SHP77 (cell line): ENCODE measurements around the gene ICE1.
A peak's percentile ranks its signal among the peaks of the same experiment; 100 is the strongest.
"Not testable (repeated sequence)": the region's sequence is repeated elsewhere in the genome, so short reads cannot be mapped to it uniquely, and the experiment has no call there.

Experiments used
- DNase-seq, 2 experiments: peaks; one replicate each; lab custom pipeline; 2025; lab: John Stamatoyannopoulos, UW

Gene ICE1

DNA sequence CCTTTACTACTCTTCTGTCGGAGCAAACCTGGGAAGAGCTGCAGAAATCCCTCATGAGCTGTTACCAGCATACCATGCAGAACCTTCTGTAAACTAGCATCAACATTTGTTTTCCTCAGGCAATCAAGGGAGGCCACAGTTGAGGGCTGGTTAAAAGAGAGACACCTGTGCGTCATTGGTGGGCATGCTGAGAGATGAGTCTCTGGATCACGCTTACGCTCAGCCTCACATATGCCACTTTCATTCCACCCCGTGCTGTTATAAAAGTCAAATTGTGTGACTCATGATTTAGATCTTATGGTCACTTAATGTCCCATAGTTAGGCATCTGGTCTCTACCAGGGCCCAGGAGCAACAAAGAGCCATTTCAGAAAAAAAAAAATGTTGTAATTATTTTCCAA lies 18.1 kb upstream of the ICE1 start:
- DNase-seq, result no peak

DNA sequence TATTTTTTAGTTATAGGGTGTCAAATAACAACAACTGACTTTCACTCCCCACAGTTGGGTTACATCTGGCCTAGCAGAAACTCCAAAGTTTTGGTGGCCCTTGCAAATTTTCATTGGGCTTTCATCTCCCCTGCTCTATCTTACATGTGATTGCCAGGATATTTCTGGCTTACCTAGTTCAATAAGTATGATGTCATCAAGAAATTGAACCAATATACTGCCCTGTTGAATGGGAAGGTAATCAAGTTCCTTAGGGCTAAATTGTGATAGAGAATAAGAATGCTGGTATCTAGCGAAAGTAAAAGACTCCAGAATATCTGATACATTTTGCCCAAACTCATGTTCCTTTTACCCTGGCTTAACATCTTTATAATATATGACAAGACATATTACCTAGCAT lies 17.0 kb upstream of the ICE1 start:
- DNase-seq, result no peak

DNA sequence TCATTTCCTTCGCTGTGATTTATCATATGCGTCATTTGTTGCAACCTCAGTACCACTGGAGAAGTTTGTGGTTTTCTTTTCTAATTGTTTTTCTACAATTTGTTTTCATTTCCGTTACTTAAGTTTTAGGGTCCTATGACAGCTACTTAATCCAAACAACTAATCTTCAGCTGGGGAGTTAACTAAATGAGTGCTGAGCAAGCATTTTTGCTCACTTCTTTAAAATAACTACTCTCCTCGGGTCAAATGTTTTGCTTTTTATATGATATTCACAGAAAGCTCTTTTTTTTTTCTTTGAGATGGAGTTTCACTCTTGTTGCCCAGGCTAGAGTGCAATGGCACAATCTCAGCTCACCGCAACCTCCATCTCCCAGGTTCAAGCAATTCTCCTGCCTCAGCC lies 14.6 kb upstream of the ICE1 start:
- no peak for DNase-seq

DNA sequence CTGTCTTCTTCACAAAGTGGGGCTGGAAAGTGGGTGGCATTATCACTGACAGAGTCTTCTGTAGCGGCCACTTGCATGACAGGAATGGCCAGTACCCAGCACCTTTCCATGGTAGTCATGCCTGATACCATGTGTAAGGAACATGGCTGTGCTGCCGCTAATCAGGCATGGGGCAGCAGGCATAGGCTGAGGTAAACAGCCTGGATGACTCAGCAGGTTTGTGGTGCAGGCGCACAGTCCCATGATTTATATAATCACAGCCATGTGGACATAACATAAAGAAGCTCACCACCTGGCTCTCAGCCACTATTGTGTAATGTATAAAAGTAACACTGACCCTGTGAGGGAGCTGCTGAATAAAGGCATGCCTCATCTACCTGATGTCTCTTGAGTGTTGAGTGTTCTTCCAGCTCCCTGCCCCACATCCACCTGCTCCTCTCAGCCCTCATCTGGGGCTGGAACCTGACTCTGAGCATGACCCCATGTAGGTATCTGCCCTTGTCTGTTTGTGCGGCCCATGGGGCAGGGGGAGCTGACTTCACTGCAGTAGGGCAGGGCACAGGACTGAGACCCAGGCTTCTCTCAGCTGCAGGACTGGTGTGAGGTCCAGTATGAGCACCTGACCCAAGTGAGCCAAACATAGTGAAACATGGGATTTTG lies 13.2 kb upstream of the ICE1 start:
- DNase-seq, result peak in 1 of 2 experiments; percentile 13

DNA sequence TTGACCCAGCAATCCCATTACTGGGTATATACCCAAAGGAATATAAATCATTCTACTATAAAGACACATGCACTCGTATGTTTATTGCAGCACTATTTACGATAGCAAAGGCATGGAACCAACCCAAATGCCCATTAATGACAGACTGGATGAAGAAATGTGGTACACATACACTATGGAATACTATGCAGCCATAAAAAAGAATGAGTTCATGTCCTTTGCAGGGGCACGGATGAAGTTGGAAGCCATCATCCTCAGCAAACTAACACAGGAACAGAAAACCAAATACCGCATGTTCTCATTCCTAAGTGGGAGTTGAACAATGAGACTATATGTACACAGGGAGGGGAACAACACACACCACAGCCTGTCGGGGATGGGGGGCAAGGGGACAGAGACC lies 8.6 kb upstream of the ICE1 start:
- DNase-seq, result not testable (repeated sequence)

DNA sequence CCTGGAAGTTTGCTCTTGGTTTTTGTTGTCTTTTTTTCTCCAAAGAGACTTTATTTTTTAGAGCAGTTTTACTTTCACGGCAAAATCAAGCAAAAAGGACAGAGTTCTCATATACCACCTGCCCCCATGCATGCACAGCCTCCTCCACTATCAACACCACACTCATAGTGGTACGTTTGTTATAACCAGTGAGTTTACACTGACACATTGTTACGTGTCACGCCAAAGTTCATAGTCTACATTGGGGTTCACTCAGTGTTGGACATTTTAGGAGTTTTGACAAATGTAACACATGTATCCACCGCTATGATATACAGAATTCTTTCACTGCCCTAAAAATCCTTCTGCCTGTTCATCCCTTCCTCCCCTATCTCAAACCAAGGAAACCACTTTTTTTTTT lies 7.5 kb upstream of the ICE1 start:
- DNase-seq, result no peak

DNA sequence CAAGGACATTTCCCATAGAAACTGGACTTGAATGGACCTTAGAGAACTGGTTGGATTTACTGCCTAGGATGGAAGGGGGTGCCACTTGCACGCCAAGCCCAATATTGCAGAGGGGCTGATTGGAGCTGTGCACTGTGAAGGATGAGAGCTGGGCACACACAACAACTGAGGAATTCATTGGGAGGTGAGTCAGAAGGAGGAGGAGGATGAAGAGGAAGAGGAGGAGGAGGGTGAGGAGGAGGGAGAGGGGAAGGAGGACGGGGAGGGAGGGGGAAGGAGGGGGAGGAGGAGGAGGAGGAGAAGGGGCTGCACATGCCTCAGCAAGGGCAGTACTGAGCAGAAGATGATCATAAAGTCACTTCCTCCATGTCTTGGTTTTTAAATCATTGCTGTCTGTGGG lies 5.7 kb upstream of the ICE1 start:
- DNase-seq, result no peak

DNA sequence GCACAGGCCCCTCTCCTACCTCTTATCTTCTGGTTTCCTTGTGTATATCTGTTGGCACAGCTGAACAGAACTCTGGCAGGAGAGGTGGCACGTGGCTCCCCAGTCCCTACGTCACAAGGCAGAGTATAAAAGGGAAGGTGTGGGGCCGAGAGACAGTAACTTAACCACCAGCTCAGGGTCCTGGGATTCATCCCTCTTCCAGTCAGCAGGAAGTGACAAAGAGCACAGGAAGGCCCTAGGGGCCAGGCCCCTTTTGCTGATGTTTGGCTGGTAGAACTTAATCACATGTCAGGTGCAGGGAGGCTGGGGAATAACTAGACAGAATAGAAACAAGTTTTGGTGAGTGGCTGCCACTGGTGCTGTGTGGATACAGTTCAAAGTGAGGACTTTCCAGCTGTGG lies 4.5 kb upstream of the ICE1 start:
- DNase-seq, result no peak

DNA sequence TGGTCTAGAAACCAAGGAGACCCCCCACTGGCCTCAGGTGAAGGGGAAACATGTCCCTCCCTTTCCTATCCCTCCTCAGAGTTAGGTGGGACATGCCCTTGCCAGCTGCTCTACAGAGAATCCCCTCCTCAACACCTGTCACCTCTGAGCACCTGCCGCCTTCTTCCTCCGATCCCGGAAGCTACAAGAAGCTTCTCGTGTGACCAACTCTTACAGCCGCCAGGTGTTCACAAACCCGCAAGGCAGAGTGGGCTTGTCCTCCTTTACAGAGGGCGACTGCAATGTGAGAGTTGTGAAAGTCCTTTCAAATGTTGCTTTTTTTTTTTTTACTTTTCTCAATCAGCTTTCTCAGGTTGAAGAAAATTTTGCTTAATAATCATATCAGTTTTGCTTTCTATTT lies 3.7 kb upstream of the ICE1 start:
- DNase-seq, result peak in 1 of 2 experiments; percentile 48

DNA sequence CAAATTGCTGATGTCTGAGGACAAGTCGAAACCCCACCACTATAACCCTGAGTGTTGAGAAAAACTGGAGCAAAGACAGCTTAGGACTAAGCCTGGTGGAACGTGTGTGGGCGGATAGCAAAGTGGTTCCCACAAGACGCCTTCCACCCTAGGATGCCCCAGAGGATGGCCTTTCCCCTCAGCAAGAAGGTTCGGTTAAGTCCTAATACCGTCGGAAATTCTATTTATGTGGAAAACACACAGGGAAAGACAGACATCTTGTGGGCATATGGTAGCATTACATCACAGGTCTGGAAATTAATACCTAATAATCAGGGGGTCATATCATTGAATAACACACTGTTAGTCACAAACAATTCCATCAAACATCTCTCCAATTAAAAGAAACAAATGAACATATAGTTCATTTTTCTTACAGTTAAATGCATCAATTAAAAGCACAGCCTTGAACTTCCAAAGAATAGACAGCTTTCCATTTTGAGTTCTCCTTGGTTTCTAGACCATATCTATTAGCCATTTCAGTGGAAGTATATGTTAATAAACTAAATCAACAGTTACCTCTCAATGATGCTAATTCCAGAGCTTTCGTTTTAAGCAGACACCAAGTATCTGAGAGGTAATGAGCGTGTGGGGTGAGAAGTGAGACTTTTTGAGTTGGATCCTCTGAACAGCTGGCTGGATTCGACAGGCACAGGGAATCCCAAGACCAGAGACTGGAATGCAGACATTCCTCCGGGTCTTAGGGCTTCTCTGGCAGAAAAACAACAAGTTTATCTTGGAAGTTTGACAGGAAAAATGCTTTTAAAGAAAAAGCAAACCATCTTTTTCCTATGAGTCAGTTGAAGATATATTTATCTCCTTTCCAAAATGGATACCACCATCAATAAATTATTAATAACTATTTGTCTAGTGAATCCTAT lies 2.9 kb upstream of the ICE1 start:
- DNase-seq, result peak; percentile 30 to 61

DNA sequence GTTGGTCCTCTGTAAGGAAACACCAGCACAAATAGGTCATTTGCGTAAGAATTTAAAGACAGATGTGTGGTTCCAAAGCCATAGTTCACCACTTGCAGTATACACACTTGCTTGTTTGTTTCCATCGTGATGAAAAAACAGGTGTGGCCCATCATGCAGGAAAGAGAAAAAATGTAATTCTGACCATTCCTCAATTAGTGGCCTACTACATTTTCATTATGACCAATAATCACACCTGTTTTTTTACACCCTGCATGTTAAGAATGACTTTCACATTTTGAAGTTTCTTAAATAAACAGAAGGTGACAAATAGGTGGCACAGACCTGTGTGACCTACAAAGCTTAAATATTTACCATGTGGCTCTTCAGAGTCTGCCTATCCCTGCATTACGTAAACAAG lies 2.2 kb upstream of the ICE1 start:
- DNase-seq, result no peak

DNA sequence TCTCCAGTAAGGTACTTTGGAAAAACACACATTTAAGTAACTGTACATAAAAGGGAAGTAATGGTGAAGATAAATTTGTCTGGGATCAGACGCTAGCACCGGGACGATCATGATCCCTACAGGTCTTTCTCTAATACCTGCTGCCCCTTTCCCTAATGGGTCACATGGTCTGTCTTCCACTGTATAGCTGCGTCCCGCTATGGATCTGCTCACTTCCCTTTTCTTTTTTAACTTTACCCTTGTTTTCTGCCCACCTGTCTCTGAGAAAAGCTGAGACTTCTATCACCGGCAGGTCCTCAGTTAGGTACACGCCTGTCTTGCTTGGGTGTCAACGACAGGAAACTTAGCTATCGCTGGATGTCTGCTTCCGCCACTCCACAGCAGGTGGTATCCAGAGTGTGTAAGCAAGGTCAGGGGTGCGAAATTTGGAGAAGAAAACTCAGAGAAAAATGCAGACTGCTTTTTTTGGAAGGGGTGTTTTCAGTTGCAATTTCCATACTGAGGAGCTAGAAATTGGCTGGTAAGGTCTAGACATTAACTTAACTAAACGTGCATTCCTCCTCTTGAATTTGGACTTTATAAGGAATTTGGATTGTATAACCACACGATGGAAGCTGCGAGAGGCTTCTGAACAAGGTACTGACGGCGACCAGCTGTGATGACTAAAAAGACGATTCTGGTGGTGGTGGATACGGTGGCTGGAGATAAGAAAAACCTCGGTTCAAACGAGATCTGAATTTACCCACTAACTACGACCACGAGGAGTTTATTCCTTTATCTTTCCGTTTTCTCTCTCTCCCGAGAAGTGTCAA lies 1.1 kb upstream of the ICE1 start:
- peak; percentile 34 to 44 for DNase-seq

DNA sequence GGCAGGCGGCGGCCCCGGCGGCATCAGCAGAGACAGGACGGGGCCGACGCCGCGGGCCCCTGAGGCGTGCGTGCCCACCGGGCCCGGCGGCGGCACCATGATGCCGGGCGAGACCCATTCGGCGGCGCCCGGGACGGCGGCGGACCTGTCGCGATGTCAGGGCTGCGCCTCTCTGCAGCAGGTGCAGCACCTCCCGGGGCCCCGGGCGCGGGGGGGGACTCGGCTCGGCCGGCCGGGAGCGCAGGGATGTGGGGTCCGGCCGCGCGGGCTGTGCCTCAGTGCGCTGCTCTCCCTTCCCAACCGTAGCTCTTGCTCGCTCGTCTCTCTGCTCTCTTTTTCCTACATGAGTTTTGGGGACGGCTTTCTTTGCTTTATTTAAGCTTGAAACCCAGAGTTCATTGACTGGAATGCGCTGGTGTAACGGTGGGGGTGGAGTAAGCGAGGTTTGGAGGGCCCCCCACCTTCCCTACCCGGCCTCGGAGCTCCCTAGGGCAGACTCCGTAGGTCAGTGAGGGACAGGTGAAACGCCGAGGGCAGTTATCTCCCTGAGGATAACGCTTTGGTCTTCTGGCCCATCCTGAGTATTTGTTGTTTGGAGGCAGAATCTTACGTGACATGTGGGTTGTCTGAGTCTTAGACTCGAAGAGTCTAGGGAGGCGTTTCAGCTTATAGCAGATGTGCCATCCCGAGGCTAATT lies 490 bp downstream of the ICE1 start:
- DNase-seq, result peak in 1 of 2 experiments; percentile 40

DNA sequence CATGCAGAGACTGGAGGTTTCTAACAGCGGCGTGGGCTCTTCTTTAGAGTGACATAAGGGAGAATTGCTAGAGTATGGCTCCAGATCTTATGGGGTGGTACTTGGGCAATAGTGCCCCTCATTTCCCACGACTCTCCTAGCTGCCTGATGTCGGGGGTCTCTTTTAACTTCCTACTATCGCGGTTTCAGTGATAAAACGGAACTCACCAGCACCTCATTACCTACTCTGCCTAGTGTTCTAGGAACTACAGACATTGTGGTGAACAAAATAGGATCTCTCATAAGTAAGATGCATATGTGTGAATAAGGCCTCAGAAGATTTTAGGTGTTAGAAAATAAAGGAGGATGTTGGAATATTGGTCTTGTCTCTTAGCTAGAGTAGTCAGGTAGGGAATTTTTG lies 1.1 kb downstream of the ICE1 start:
- DNase-seq, result no peak

DNA sequence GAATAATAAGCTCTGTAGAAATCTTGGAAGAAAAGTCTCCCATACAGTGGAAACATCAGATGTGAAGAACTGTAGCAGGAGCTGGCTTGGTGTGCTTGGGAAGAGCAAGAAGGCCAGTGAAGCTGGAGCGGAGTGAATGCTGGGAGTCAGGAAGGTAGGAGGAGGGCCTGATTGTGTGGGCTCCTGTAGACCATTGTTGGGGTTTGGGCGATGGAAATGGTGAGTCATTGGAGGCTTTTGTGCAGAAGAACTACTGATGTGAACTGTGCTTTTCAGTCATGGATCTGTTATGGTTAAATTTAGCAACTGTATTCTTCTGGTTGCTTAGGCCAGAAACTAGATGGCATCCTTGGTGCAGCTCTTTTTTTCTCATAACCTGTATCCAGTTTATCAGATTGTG lies 2.3 kb downstream of the ICE1 start:
- DNase-seq, result no peak

DNA sequence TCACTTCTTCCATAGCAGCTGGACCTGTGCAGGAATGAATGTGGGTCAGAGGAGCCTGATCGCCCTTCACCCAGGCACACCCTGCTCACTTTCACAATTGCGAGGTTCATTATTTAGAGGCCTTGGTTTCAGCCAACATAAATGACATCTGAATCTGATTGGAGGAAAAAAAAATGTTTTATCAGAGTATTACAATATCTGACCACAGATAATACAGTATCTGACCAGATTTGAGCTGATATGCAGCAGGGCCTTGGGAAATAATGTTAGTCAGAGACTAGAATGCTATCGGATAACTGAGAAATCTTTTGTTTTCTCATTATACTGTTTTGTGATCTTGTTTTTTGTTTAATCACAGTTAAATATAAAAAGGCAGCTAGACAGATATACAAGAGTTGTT lies 7.7 kb downstream of the ICE1 start:
- no peak for DNase-seq

DNA sequence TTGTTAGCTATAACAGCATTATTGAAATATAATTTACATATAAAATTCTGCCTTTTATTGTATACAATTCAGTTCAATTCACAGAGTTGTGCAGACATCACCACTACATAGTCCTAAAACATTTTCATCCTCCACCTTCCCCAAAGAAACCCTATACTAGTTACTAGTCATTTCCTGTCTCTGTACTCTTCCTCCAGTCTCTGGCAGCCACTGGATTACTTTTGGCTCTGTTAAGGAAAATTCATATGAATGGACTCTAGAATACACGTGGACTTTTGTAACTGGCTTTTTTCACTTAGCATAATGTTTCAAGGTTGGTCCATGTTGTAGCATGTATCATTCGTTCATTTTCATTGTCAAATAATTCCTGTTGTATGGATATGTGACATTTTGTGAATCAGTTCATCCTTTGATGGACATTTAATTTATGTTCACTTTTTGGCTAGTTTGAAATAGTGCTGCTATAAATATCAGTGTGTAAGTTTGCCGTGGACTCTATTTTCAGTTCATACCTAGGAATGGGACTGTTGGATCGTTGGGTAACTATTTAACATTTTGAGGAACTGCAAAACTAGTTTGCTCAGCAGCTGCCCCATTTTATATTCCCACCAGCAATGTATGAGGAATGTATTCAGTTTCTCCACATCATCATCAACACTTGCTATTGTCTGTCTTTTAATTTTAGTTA lies 9.7 kb downstream of the ICE1 start:
- no peak for DNase-seq

DNA sequence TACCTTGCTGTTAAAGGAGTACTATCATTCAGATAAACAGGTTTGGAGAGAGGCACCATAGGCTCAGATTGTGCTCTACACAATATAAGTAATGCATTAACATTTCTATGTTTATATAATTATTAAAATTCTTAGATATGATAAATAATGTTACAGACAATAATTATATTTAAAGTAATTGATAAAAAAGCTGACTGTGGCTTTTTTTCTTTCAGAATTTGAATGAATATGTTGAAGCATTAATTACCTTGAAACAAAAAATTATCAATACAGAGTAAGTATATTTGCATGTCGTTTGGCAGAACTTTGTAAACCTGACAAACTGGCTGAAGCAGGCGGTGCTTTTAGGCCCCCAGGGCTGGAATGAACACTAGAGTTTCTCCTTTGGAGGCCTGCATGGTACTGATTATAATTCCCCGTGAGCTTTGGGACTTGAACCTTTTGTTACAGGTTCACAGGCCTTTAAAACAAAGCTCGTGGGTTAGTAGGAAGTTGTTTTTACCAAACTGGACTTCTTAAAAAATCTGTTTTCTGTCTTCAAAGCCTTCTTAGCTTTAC lies 13.8 kb downstream of the ICE1 start:
- no peak for DNase-seq

DNA sequence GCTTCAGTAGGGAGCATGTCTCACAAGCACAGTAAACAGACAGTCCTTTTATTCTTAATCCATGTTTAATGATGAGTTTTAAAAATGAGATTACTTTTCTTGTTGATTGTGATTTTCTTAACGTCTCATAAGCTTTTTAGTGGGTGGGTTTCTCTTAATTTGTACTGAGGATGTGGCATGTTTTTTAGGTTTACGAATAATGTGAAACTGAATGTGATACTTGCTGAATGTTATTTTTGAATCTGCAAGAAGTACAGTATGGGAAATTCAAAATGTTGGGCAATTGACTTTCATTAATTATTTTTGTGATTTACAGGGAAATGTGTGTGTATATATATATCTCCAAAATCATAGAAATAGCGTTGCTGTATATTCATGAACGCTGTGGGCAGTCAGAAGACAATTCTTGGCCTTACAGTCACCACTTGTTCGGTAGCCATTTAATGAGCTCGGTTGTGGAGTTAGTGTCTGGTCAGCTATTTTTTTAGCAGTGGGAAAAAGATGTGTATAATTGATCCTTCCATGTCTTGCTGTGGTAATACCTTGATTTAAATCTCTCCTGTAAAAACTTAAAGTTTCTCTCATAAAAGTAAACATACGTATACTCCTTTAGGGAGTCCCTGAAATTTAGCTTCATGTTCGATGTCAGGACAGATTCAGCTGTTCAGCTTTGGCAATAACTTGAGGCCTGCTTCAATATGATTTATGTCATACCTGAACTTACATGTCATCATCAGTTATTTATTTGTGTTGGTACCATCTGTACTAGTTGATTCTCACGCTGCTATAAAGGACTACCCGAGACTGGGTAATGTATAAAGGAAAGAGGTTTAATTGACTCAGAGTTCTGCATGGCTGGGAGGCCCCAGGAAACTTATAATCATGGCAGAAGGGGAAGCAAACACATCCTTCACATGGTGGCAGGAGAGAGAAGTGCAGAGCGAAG lies 15.0 kb downstream of the ICE1 start:
- DNase-seq, result no peak

DNA sequence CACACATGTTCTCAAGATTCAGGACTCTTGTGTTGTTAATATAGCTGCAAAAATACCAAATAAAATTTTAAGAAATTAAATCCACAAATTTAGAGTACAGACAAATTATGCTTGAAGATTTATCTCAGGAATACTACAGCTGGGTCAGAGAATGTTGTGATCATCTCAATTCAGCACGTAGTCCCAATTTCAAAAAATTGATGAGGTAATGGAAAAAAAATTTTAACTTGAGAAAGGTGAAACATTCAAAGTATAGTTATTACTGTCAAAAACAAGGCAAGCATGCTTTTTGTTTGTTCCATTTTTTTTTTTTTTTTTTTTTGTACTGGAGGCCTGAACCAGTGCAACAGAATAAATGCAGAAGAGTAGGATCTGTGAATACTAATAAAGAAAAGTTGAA lies 29.4 kb downstream of the ICE1 start:
- DNase-seq, result no peak
